GM23248 (cell line): ENCODE results near the gene IL1RAPL1.

Experiments
- EZH2 ChIP-seq: fragments of 200-600 bp; sonication (generic); IDR thresholded peaks from 2 replicates; pipeline ENCODE4 v1.6.1; 2018; ENCODE audit warnings: antibody characterized with exemption, mild to moderate bottlenecking; ENCODE audit not compliant: insufficient read depth, poor library complexity, severe bottlenecking
- EZH2phosphoT487 ChIP-seq: fragments of 200-600 bp; sonication (generic); IDR thresholded peaks from 2 replicates; pipeline ENCODE4 v1.6.1; 2018; ENCODE audit warnings: antibody characterized with exemption, moderate library complexity, mild to moderate bottlenecking, low read depth; ENCODE audit not compliant: insufficient read depth

DNA sequence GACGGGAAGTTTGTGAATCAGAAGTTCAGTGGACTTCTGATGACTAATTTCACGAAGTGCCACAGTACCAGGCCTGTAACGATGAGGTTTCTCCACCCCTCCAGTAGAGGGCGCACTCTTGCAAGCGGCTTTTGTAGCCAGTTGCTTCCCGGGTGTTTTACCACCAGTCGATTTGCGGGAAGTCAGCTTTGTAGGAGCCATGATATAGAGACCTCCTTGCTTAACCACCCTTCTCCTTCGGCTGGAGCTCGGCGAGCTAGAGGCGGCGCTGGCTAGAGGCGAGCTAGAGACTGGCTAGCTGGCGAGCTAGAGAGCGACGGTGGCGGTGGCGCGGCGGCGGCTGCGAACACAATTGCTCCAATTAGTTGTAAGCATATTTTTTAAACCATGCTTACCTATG is 72.0 kb downstream of the IL1RAPL1 start:
- no peak for TF ChIP-seq EZH2phosphoT487
- no peak for TF ChIP-seq EZH2
